ENCODE data around the gene RPS6KA2.

- TF ChIP-seq, protein P1, sequence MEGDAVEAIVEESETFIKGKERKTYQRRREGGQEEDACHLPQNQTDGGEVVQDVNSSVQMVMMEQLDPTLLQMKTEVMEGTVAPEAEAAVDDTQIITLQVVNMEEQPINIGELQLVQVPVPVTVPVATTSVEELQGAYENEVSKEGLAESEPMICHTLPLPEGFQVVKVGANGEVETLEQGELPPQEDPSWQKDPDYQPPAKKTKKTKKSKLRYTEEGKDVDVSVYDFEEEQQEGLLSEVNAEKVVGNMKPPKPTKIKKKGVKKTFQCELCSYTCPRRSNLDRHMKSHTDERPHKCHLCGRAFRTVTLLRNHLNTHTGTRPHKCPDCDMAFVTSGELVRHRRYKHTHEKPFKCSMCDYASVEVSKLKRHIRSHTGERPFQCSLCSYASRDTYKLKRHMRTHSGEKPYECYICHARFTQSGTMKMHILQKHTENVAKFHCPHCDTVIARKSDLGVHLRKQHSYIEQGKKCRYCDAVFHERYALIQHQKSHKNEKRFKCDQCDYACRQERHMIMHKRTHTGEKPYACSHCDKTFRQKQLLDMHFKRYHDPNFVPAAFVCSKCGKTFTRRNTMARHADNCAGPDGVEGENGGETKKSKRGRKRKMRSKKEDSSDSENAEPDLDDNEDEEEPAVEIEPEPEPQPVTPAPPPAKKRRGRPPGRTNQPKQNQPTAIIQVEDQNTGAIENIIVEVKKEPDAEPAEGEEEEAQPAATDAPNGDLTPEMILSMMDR (conservative IDR thresholded peaks at IDR 0.05; ENCODE audit: low read depth in 2 of 2): no peak
- TF ChIP-seq, protein P2, sequence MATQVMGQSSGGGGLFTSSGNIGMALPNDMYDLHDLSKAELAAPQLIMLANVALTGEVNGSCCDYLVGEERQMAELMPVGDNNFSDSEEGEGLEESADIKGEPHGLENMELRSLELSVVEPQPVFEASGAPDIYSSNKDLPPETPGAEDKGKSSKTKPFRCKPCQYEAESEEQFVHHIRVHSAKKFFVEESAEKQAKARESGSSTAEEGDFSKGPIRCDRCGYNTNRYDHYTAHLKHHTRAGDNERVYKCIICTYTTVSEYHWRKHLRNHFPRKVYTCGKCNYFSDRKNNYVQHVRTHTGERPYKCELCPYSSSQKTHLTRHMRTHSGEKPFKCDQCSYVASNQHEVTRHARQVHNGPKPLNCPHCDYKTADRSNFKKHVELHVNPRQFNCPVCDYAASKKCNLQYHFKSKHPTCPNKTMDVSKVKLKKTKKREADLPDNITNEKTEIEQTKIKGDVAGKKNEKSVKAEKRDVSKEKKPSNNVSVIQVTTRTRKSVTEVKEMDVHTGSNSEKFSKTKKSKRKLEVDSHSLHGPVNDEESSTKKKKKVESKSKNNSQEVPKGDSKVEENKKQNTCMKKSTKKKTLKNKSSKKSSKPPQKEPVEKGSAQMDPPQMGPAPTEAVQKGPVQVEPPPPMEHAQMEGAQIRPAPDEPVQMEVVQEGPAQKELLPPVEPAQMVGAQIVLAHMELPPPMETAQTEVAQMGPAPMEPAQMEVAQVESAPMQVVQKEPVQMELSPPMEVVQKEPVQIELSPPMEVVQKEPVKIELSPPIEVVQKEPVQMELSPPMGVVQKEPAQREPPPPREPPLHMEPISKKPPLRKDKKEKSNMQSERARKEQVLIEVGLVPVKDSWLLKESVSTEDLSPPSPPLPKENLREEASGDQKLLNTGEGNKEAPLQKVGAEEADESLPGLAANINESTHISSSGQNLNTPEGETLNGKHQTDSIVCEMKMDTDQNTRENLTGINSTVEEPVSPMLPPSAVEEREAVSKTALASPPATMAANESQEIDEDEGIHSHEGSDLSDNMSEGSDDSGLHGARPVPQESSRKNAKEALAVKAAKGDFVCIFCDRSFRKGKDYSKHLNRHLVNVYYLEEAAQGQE (IDR thresholded peaks at IDR 0.05; ENCODE audit: unreplicated experiment): no peak
- TF ChIP-seq STAT1 (IDR thresholded peaks at IDR 0.05; ENCODE audit: unreplicated experiment) (no peak), POLR2AphosphoS5 (IDR thresholded peaks at IDR 0.05; ENCODE audit: low read depth) (peak; percentile 88), EZH2 (IDR thresholded peaks at IDR 0.05; ENCODE audit: low read depth, unreplicated experiment) (no peak), CREB1 (CRISPR knock-in tag; IDR thresholded peaks at IDR 0.05; ENCODE audit: low read depth) (peak; percentile 41)
These were observed 243.9 kb downstream of the RPS6KA2 start, which contains the start of gene MPC1 for GRCh38 chr6:166382933-166383801.
